ENCODE measurements around the gene FHDC1.

- TF ChIP-seq REST (IDR thresholded peaks at IDR 0.05; ENCODE audit: insufficient read depth in 1 of 2, low read depth in 2 of 2, low read length in 2 of 2) = no peak
- no peak for TF ChIP-seq POLR2AphosphoS5 (IDR thresholded peaks at IDR 0.05; ENCODE audit: low read depth, low read length)
- no peak for TF ChIP-seq TAF1 (IDR thresholded peaks at IDR 0.05; ENCODE audit: borderline replicate concordance, insufficient read depth, low read length)
- no peak for TF ChIP-seq SIN3A (IDR thresholded peaks at IDR 0.05; ENCODE audit: borderline replicate concordance, insufficient read depth, low read length)
Measured at GRCh38 chr4:152939621-152940020, 3.5 kb downstream of the FHDC1 start.
